ENCODE measurements around the gene SMIM21.

DNA sequence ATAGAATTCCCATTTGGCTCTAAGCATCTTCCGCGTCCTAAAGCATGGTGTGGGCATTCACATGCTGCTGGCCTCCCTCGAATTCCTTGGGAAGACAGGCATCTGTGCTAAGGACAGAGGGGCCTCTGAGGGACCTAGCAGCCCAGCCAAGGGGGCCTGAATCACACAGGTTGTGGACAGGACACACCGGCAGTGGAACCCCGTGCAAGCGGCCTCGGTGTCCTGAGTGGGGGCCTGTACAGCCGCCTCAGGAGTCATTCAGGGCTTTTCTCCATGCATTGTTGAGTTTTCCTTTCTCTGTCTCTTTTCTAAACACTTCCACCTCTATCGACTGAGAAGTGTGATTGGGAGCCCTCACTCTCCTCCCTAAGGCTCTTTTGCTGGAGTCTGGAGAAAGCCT, 44.3 kb upstream of the SMIM21 start:
- TF ChIP-seq, protein P1, sequence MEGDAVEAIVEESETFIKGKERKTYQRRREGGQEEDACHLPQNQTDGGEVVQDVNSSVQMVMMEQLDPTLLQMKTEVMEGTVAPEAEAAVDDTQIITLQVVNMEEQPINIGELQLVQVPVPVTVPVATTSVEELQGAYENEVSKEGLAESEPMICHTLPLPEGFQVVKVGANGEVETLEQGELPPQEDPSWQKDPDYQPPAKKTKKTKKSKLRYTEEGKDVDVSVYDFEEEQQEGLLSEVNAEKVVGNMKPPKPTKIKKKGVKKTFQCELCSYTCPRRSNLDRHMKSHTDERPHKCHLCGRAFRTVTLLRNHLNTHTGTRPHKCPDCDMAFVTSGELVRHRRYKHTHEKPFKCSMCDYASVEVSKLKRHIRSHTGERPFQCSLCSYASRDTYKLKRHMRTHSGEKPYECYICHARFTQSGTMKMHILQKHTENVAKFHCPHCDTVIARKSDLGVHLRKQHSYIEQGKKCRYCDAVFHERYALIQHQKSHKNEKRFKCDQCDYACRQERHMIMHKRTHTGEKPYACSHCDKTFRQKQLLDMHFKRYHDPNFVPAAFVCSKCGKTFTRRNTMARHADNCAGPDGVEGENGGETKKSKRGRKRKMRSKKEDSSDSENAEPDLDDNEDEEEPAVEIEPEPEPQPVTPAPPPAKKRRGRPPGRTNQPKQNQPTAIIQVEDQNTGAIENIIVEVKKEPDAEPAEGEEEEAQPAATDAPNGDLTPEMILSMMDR (IDR thresholded peaks at IDR 0.05) = no peak
- TF ChIP-seq POLR2A (IDR thresholded peaks at IDR 0.05) = no peak
